HG02623 (cell line): ENCODE data around the gene KRTAP5-2.
"Not testable (repeated sequence)": the region's sequence is repeated elsewhere in the genome, so short reads cannot be mapped to it uniquely, and the experiment has no call there.

Experiments used
- ATAC-seq: cut with Tn5 transposase; IDR thresholded peaks from one replicate; pipeline ENCODE4 v1.9.1; 2021; ENCODE audit warnings: moderate library complexity; ENCODE audit not compliant: unreplicated experiment

The KRTAP5-2 gene

GRCh38 chr11:1597994-1598380, at the start of gene KRTAP5-2:
KRTAP5-2 (minus strand) TSS chr11:1598294; CDS start chr11:1598250, 44 bp downstream.
- no peak for ATAC-seq

- ATAC-seq: not testable (repeated sequence)
Measured at GRCh38 chr11:1646540-1646939, 48.4 kb upstream of the KRTAP5-2 start.

- ATAC-seq: no peak
Measured at GRCh38 chr11:1645357-1645821, 47.3 kb upstream of the KRTAP5-2 start.

- ATAC-seq: no peak
Measured at GRCh38 chr11:1644601-1645356, 46.7 kb upstream of the KRTAP5-2 start.

- no peak for ATAC-seq
Measured at GRCh38 chr11:1643146-1643690, 45.1 kb upstream of the KRTAP5-2 start.

GRCh38 chr11:1642288-1643145, 44.4 kb upstream of the KRTAP5-2 start:
- no peak for ATAC-seq

- no peak for ATAC-seq
Measured at GRCh38 chr11:1641096-1641495, 43.0 kb upstream of the KRTAP5-2 start.

- ATAC-seq: no peak
Measured at GRCh38 chr11:1640076-1640946, 42.2 kb upstream of the KRTAP5-2 start.

GRCh38 chr11:1639666-1640065, 41.6 kb upstream of the KRTAP5-2 start:
- no peak for ATAC-seq

GRCh38 chr11:1639102-1639620, 41.1 kb upstream of the KRTAP5-2 start:
- ATAC-seq: no peak

GRCh38 chr11:1638344-1638743, 40.2 kb upstream of the KRTAP5-2 start:
- no peak for ATAC-seq

- ATAC-seq: no peak
Measured at GRCh38 chr11:1637628-1638027, 39.5 kb upstream of the KRTAP5-2 start.

GRCh38 chr11:1636291-1636950, 38.3 kb upstream of the KRTAP5-2 start:
- no peak for ATAC-seq

- no peak for ATAC-seq
Measured at GRCh38 chr11:1633864-1634263, 35.8 kb upstream of the KRTAP5-2 start.

GRCh38 chr11:1632053-1632714, 34.1 kb upstream of the KRTAP5-2 start:
- no peak for ATAC-seq

- no peak for ATAC-seq
Measured at GRCh38 chr11:1631066-1631568, 33.0 kb upstream of the KRTAP5-2 start.

GRCh38 chr11:1630271-1630670, 32.2 kb upstream of the KRTAP5-2 start:
- ATAC-seq: no peak

- ATAC-seq: no peak
Measured at GRCh38 chr11:1629326-1630185, 31.5 kb upstream of the KRTAP5-2 start, which contains the start of gene KRTAP5-5. KRTAP5-5 (plus strand) TSS chr11:1629775; CDS start chr11:1629841, 66 bp downstream.
